Measurements from ENCODE around the gene STK31. TPM values are rescaled to one million over a fixed set of nuclear protein-coding genes. Genes with fewer than 3 reads are reported as not detected.

Gene STK31
- total RNA-seq (0.44 TPM in 1 of 2 replicates, not detected in the other), polyA plus RNA-seq (0.02 TPM in 1 of 2 replicates, not detected in the other), polyA minus RNA-seq (not detected in 2 replicates), Bru-seq, nascent RNA (percentile 32 among the genes with signal in this experiment), BruChase-seq, experiment 1, labeled RNA remaining after a 6-hour chase (percentile 27 among the genes with signal in this experiment), BruChase-seq, experiment 2, labeled RNA remaining after a 2-hour chase (percentile 27 among the genes with signal in this experiment)
- polyA plus RNA-seq (2011; cell fraction: cytosol; rRNA removed): 0.11 TPM in 1 of 2 replicates, not detected in the other
- polyA plus RNA-seq (2011; cell fraction: nucleus; rRNA removed): 0.33 and 0.50 TPM in 2 replicates
- 0.07 TPM in 1 of 2 replicates, not detected in the other for polyA plus RNA-seq (2012)
- polyA minus RNA-seq (2011; cell fraction: cytosol; rRNA and poly(A)+ RNA removed): not detected
- 0.58 and 0.91 TPM in 2 replicates for polyA minus RNA-seq (2011; cell fraction: nucleus; rRNA and poly(A)+ RNA removed)
- long read RNA-seq: 0 reads

- H3K27ac ChIP-seq (ENCODE audit: insufficient read depth, low read depth, low read length): no peak within 1 kb of the TSS
- BruUV-seq (replicated peaks): no TSS peak
- H3K4me3 ChIP-seq (replicated peaks in 1 of 3; ENCODE audit: insufficient read depth in 1 of 3, low read depth in 1 of 3, low read length in 3 of 3): no peak within 1 kb of the TSS
- H3K9me1 ChIP-seq (replicated peaks; ENCODE audit: control insufficient read depth, extremely low read depth, insufficient read depth, low read length): no peaks in the 10 kb centered on the region
- ChIA-PET POLR2A (no interaction called here), CTCF (interaction anchor here (0.9 to 8.3 kb wide), 10 partner anchors 12 to 624 kb away, joined by 3 to 136 read pairs (median 6); no protein-coding TSS in a partner anchor)
- H2AFZ ChIP-seq (ENCODE audit: low read depth, low read length): no peak within 1 kb of the TSS
- TF ChIP-seq POLR2AphosphoS5 (IDR thresholded peaks at IDR 0.05; ENCODE audit: insufficient read depth, low read depth, low read length) (no peak), MYC (IDR thresholded peaks at IDR 0.05; ENCODE audit: low read depth, low read length) (no peak), JUN (IDR thresholded peaks at IDR 0.05; ENCODE audit: borderline replicate concordance, insufficient read depth, insufficient read length, low read depth) (no peak), POLR2A (IDR thresholded peaks at IDR 0.05; ENCODE audit: low read depth, low read length) (no peak), EZH2 (IDR thresholded peaks at IDR 0.05; ENCODE audit: borderline replicate concordance, low read depth, low read length, severe bottlenecking) (no peak), MAX (IDR thresholded peaks at IDR 0.05; ENCODE audit: insufficient read depth, insufficient read length) (no peak), GATA2 (IDR thresholded peaks at IDR 0.05; ENCODE audit: insufficient read depth, insufficient read length, low read depth, low read length) (no peak)
- TF ChIP-seq, protein P1, sequence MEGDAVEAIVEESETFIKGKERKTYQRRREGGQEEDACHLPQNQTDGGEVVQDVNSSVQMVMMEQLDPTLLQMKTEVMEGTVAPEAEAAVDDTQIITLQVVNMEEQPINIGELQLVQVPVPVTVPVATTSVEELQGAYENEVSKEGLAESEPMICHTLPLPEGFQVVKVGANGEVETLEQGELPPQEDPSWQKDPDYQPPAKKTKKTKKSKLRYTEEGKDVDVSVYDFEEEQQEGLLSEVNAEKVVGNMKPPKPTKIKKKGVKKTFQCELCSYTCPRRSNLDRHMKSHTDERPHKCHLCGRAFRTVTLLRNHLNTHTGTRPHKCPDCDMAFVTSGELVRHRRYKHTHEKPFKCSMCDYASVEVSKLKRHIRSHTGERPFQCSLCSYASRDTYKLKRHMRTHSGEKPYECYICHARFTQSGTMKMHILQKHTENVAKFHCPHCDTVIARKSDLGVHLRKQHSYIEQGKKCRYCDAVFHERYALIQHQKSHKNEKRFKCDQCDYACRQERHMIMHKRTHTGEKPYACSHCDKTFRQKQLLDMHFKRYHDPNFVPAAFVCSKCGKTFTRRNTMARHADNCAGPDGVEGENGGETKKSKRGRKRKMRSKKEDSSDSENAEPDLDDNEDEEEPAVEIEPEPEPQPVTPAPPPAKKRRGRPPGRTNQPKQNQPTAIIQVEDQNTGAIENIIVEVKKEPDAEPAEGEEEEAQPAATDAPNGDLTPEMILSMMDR (IDR thresholded peaks at IDR 0.05; ENCODE audit: extremely low read depth in 1 of 2, insufficient read depth in 1 of 2, low read depth in 1 of 2, low read length in 2 of 2): no peak
- no peaks in the 10 kb centered on the region for H3K79me2 ChIP-seq (ENCODE audit: control insufficient read depth, insufficient read depth, low read length)
- DNase-seq (ENCODE audit: low read depth, low spot score): no peak
- H3K4me2 ChIP-seq (ENCODE audit: insufficient read depth, low read length): no peak within 1 kb of the TSS
- no peaks in the 10 kb centered on the region for H3K36me3 ChIP-seq (ENCODE audit: control insufficient read depth in 2 of 2, extremely low read depth in 1 of 2, insufficient read depth in 2 of 2, low read length in 2 of 2)
- intact Hi-C loops (cut with micrococcal nuclease): loop anchor here (5.0 kb wide), 3 partner anchors 623 to 1387 kb away; no protein-coding TSS in a partner anchor
- no peaks in the 10 kb centered on the region for H3K4me1 ChIP-seq (ENCODE audit: control insufficient read depth, extremely low read depth, insufficient read depth, low read length)
- dilution Hi-C loops (cut with MboI; ENCODE audit: extremely low pct_ligation_motif_present, low sequenced_read_pairs): no loop called here
- H3K9me3 ChIP-seq (replicated peaks; ENCODE audit: control insufficient read depth, insufficient read depth, low read length): no peaks in the 10 kb centered on the region
- H3K9ac ChIP-seq (replicated peaks; ENCODE audit: extremely low read depth, insufficient read depth, low read length): no peak within 1 kb of the TSS
- no peaks in the 10 kb centered on the region for H4K20me1 ChIP-seq (replicated peaks; ENCODE audit: control insufficient read depth, extremely low read depth, insufficient read depth, low read length)
- FAIRE-seq: no peak
- H3K27me3 ChIP-seq (ENCODE audit: control insufficient read depth in 2 of 2, insufficient read depth in 2 of 2, low read length in 2 of 2): no peaks in the 10 kb centered on the region
Measured at GRCh38 chr7:23710000-23710399, at the start of gene STK31. STK31 (plus strand) TSS chr7:23710219; CDS start chr7:23710286, 67 bp downstream.
